NK-92 (cell line): ENCODE measurements around the gene SFT2D1.
A peak's percentile ranks its signal among the peaks of the same experiment; 100 is the strongest.
"Not testable (repeated sequence)": the region's sequence is repeated elsewhere in the genome, so short reads cannot be mapped to it uniquely, and the experiment has no call there.

ENCODE experiments used
- DNase-seq: peaks from one replicate; lab custom pipeline; 2025; ENCODE audit not compliant: unreplicated experiment; lab: John Stamatoyannopoulos, UW

The SFT2D1 gene

GRCh38 chr6:166342349-166343149 lies at the start of gene SFT2D1:
Gene SFT2D1 (minus strand): TSS chr6:166342545. CDS start chr6:166342481, 64 bp downstream.
- DNase-seq: no peak

GRCh38 chr6:166389119-166389518 lies 46.8 kb upstream of the SFT2D1 start:
- DNase-seq: no peak

- no peak for DNase-seq
These were observed 46.1 kb upstream of the SFT2D1 start for GRCh38 chr6:166388290-166389004.

GRCh38 chr6:166387642-166388289 lies 45.4 kb upstream of the SFT2D1 start:
- DNase-seq: no peak

GRCh38 chr6:166387098-166387497 lies 44.8 kb upstream of the SFT2D1 start:
- not testable (repeated sequence) for DNase-seq

- no peak for DNase-seq
These were observed 43.8 kb upstream of the SFT2D1 start for GRCh38 chr6:166386111-166386510.

- DNase-seq: not testable (repeated sequence)
These were observed 41.5 kb upstream of the SFT2D1 start for GRCh38 chr6:166383802-166384363.

- DNase-seq: peak; percentile 58
These were observed 40.8 kb upstream of the SFT2D1 start, which contains the start of gene MPC1 for GRCh38 chr6:166382933-166383801. Gene MPC1 (minus strand): TSS chr6:166382940. CDS start chr6:166382876, 64 bp downstream.

GRCh38 chr6:166382500-166382932 lies 40.2 kb upstream of the SFT2D1 start:
- no peak for DNase-seq

- no peak for DNase-seq
These were observed 39.6 kb upstream of the SFT2D1 start for GRCh38 chr6:166381733-166382499.

GRCh38 chr6:166381381-166381732 lies 39.0 kb upstream of the SFT2D1 start:
- DNase-seq: no peak

- no peak for DNase-seq
These were observed 37.5 kb upstream of the SFT2D1 start for GRCh38 chr6:166379800-166380199.

GRCh38 chr6:166379103-166379586 lies 36.8 kb upstream of the SFT2D1 start:
- DNase-seq: no peak

GRCh38 chr6:166377721-166378120 lies 35.4 kb upstream of the SFT2D1 start:
- no peak for DNase-seq

GRCh38 chr6:166375013-166375412 lies 32.7 kb upstream of the SFT2D1 start:
- no peak for DNase-seq

- no peak for DNase-seq
These were observed 28.1 kb upstream of the SFT2D1 start for GRCh38 chr6:166370489-166370888.

GRCh38 chr6:166369782-166370181 lies 27.4 kb upstream of the SFT2D1 start:
- DNase-seq: no peak

GRCh38 chr6:166366921-166367320 lies 24.6 kb upstream of the SFT2D1 start:
- no peak for DNase-seq

- no peak for DNase-seq
These were observed 23.5 kb upstream of the SFT2D1 start for GRCh38 chr6:166365806-166366205.
